Measurements from ENCODE around the gene CMSS1.
A peak's percentile ranks its signal among the peaks of the same experiment; 100 is the strongest.

Gene CMSS1

DNA sequence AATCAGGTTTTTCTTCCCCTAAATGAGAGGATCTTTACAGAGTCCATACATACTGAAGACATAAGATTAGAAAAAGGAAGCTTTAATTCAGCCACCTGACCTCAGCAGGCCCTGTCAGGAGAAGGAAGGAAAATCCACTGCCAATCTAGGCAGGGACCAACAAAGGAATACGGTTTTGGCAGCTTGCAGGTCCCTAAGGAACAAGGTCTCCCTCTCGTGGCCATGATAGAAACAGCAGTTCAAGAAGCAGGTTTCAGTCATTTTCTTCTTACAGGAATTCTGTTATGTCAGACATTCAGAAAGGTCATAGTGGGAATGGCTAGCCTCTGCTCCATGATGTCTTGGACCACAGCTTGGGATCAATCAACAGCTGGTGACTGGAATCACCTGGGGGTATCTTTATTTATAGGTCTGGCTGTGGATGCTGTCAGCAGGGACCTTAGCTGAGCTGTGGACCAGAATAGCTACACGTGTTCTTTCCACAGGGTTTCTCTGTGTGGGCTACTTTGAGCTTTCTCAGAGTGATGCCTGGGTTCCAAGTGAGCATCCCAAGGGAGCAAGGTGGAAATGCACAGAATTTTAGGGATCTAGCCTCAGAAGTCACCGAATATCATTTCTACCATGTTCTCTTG, 9.4 kb upstream of the CMSS1 start:
- peak; percentile 74 for DNase-seq (ENCODE audit: low read depth)

DNA sequence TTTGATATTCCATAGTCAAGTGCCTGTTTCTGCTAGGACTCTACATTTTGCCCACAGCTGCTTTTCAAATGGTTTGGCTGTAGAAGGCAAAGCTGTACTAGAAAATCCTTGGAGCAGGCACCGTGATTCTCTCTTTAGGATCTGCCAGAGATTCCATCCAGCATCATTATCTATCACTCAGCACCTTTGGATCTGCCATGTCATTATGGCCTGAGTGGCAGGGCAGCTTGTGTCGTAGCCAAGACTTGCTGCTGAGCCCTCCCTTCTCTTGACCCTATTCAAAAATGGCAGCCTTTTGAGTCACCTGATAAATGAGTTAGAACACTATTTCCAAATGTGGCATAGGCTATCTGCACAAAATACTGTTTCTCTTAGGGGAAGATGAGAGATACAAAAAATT, 8.1 kb upstream of the CMSS1 start:
- in situ Hi-C loops (cut with HindIII; ENCODE audit: low sequenced_read_pairs) = no loop called here
- TF ChIP-seq, protein P1, sequence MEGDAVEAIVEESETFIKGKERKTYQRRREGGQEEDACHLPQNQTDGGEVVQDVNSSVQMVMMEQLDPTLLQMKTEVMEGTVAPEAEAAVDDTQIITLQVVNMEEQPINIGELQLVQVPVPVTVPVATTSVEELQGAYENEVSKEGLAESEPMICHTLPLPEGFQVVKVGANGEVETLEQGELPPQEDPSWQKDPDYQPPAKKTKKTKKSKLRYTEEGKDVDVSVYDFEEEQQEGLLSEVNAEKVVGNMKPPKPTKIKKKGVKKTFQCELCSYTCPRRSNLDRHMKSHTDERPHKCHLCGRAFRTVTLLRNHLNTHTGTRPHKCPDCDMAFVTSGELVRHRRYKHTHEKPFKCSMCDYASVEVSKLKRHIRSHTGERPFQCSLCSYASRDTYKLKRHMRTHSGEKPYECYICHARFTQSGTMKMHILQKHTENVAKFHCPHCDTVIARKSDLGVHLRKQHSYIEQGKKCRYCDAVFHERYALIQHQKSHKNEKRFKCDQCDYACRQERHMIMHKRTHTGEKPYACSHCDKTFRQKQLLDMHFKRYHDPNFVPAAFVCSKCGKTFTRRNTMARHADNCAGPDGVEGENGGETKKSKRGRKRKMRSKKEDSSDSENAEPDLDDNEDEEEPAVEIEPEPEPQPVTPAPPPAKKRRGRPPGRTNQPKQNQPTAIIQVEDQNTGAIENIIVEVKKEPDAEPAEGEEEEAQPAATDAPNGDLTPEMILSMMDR (IDR thresholded peaks at IDR 0.05; ENCODE audit: low read depth, low read length, missing control alignments) = no peak
- DNase-seq (ENCODE audit: low read depth) = no peak
- H3K4me3 ChIP-seq (ENCODE audit: low read depth, low read length) = no peak overlapping the region

More for the DNA sequence above, 9.4 kb upstream of the CMSS1 start:
- TF ChIP-seq, protein P1 (IDR thresholded peaks at IDR 0.05; ENCODE audit: low read depth, low read length, missing control alignments) = peak; percentile 87
- in situ Hi-C loops (cut with HindIII; ENCODE audit: low sequenced_read_pairs) = no loop called here
- no peak overlapping the region for H3K4me3 ChIP-seq (ENCODE audit: low read depth, low read length)

DNA sequence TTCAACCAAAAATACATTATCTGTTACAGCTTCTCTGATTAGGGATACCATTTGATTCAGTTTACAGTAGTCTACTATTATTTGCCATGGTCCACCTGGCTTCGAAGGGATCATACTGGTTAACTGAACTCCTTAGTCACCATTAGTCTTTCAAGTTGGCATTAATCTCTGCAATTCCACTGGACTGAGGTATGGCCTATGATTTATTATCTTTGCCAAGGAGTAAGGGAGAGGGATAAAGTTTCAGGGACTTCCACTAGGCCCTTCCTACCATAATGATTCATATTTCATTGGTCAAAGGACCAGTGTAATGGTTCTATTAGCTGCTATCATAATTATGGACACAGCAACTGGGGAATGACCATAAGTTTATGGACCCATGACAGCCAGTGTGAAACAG, 7.3 kb upstream of the CMSS1 start:
- TF ChIP-seq, protein P1 (IDR thresholded peaks at IDR 0.05; ENCODE audit: low read depth, low read length, missing control alignments) = no peak
- in situ Hi-C loops (cut with HindIII; ENCODE audit: low sequenced_read_pairs) = no loop called here
- no peak for DNase-seq (ENCODE audit: low read depth)
- no peak overlapping the region for H3K4me3 ChIP-seq (ENCODE audit: low read depth, low read length)

DNA sequence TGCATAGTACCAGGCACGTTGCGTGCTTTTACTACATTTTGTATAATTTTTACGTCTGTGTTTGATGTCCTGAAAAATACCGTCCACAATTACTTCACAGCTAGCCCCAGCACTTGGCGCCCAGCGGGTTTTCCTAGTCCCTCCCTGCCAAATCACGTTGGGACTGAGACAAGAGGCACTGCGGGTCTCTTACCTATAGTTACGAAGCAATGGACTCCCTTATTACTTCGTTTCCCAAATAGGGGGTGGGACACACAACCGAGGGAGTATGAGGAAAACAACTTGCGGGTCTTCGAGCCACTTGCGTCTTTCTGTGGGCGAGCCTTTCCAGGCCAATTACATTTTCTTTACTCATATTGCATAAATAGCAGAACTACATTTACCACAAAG, 620 bp upstream of the CMSS1 start:
- H3K4me3 ChIP-seq (ENCODE audit: low read depth, low read length) = peak overlapping the region; percentile 79
- DNase-seq (ENCODE audit: low read depth) = no peak
- TF ChIP-seq, protein P1 (IDR thresholded peaks at IDR 0.05; ENCODE audit: low read depth, low read length, missing control alignments) = no peak
- in situ Hi-C loops (cut with HindIII; ENCODE audit: low sequenced_read_pairs) = no loop called here

- no peak for DNase-seq (ENCODE audit: low read depth)
- no peak overlapping the region for H3K4me3 ChIP-seq (ENCODE audit: low read depth, low read length)
- TF ChIP-seq, protein P1 (IDR thresholded peaks at IDR 0.05; ENCODE audit: low read depth, low read length, missing control alignments) = no peak
- in situ Hi-C loops (cut with HindIII; ENCODE audit: low sequenced_read_pairs) = no loop called here
These were observed 1.2 kb downstream of the CMSS1 start for GRCh38 chr3:99818818-99819217.

DNA sequence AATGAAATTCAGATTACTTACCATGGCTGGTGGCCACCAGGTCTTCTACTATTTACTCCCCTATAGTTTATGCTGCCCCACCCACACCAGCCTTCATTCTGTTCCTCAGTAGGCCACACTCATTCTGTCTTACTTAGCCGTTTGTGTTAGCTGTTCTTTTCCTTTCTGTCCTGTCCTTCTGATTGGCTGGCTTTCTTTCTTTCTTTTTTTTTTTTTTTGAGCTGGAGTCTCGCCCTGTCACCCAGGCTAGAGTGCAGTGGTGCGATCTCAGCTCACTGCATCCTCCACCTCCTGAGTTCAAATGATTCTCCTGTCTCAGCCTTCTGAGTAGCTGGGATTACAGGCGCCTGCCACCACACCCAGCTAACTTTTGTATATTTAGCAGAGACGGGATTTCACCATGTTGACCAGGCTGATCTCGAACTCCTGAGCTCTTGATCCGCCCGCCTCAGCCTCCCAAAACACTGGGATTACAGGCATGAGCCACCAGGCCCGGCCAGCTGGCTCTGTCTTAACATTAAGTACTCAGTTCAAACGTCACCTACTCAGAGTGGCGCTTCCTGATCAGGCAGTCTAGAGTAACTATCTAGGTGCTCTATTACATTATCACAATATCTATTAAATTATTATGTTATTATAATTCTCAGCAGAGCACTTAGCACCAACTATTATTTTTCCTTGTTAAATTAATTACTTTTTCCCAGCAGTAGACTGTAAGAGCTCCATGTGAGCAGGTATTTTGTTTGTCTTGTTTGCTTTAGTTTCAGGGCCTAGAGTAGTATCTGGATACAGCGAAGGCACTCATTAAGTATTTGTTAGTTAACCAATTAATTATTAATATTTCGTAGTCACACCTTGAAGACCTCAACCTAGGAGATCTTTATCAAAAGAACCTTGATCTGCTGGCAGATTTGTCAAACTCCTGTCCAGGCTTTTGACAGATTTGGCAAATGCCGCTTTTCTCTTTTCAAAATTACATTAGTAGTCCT, 6.4 kb downstream of the CMSS1 start:
- H3K4me3 ChIP-seq (ENCODE audit: low read depth, low read length) = no peak overlapping the region
- in situ Hi-C loops (cut with HindIII; ENCODE audit: low sequenced_read_pairs) = no loop called here
- TF ChIP-seq, protein P1 (IDR thresholded peaks at IDR 0.05; ENCODE audit: low read depth, low read length, missing control alignments) = no peak
- no peak for DNase-seq (ENCODE audit: low read depth)
